ENCODE measurements around the gene TOMM70. TPM values are rescaled to one million over a fixed set of nuclear protein-coding genes. Genes with fewer than 3 reads are reported as not detected.

TOMM70 gene
- total and polyA plus RNA-seq, 2 of the 13 experiments (the other 11 are each of a cell fraction or from before 2014, with no cell fraction given), result 27.0 to 77.2 TPM

- TF ChIP-seq, protein P1, sequence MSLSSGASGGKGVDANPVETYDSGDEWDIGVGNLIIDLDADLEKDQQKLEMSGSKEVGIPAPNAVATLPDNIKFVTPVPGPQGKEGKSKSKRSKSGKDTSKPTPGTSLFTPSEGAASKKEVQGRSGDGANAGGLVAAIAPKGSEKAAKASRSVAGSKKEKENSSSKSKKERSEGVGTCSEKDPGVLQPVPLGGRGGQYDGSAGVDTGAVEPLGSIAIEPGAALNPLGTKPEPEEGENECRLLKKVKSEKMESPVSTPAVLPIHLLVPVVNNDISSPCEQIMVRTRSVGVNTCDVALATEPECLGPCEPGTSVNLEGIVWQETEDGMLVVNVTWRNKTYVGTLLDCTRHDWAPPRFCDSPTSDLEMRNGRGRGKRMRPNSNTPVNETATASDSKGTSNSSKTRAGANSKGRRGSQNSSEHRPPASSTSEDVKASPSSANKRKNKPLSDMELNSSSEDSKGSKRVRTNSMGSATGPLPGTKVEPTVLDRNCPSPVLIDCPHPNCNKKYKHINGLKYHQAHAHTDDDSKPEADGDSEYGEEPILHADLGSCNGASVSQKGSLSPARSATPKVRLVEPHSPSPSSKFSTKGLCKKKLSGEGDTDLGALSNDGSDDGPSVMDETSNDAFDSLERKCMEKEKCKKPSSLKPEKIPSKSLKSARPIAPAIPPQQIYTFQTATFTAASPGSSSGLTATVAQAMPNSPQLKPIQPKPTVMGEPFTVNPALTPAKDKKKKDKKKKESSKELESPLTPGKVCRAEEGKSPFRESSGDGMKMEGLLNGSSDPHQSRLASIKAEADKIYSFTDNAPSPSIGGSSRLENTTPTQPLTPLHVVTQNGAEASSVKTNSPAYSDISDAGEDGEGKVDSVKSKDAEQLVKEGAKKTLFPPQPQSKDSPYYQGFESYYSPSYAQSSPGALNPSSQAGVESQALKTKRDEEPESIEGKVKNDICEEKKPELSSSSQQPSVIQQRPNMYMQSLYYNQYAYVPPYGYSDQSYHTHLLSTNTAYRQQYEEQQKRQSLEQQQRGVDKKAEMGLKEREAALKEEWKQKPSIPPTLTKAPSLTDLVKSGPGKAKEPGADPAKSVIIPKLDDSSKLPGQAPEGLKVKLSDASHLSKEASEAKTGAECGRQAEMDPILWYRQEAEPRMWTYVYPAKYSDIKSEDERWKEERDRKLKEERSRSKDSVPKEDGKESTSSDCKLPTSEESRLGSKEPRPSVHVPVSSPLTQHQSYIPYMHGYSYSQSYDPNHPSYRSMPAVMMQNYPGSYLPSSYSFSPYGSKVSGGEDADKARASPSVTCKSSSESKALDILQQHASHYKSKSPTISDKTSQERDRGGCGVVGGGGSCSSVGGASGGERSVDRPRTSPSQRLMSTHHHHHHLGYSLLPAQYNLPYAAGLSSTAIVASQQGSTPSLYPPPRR (CRISPR knock-in tag; IDR thresholded peaks at IDR 0.05; ENCODE audit: borderline replicate concordance), result no peak
- no peak for TF ChIP-seq SIN3A (IDR thresholded peaks at IDR 0.05; ENCODE audit: borderline replicate concordance, low read depth, low read length)
- no peak for TF ChIP-seq JARID2 (CRISPR knock-in tag; IDR thresholded peaks at IDR 0.05; ENCODE audit: insufficient replicate concordance)
- no peak for TF ChIP-seq RERE (CRISPR knock-in tag; IDR thresholded peaks at IDR 0.05; ENCODE audit: low read depth)
- TF ChIP-seq SOX13 (IDR thresholded peaks at IDR 0.05), result no peak
- no peak for TF ChIP-seq SOX13 (CRISPR knock-in tag; conservative IDR thresholded peaks at IDR 0.05 in 1 of 2, IDR thresholded peaks at IDR 0.05 in 1 of 2)
- no peak for TF ChIP-seq ZNF713 (CRISPR knock-in tag; IDR thresholded peaks at IDR 0.05)
- no peak for TF ChIP-seq POGZ (CRISPR knock-in tag; IDR thresholded peaks at IDR 0.05)
- TF ChIP-seq ZMYM2 (CRISPR knock-in tag; IDR thresholded peaks at IDR 0.05), result no peak
- TF ChIP-seq KMT2A (CRISPR knock-in tag; IDR thresholded peaks at IDR 0.05), result no peak
- TF ChIP-seq ZNF431 (CRISPR knock-in tag; IDR thresholded peaks at IDR 0.05; ENCODE audit: borderline replicate concordance, low read depth), result no peak
- no peak for TF ChIP-seq HCFC1 (IDR thresholded peaks at IDR 0.05; ENCODE audit: low read depth, low read length)
- no peak for TF ChIP-seq KDM4B (CRISPR knock-in tag; IDR thresholded peaks at IDR 0.05)
- no peak for TF ChIP-seq HIC2 (CRISPR knock-in tag; IDR thresholded peaks at IDR 0.05; ENCODE audit: low read depth)
- TF ChIP-seq ZSCAN20 (CRISPR knock-in tag; IDR thresholded peaks at IDR 0.05; ENCODE audit: borderline replicate concordance), result no peak
- no peak for TF ChIP-seq IRX3 (CRISPR knock-in tag; IDR thresholded peaks at IDR 0.05; ENCODE audit: borderline replicate concordance, low read depth)
- TF ChIP-seq MEIS2 (CRISPR knock-in tag; IDR thresholded peaks at IDR 0.05), result peak; percentile 77; the same call in 1 of the 2 replicates
Measured at GRCh38 chr3:100352296-100353231, 48.3 kb downstream of the TOMM70 start (continued).
